Endothelial cell of umbilical vein (primary cell): ENCODE measurements around the gene SLC35G3. TPM values are rescaled to one million over a fixed set of nuclear protein-coding genes. Genes with fewer than 3 reads are reported as not detected.

Experiments
- BruUV-seq: library from RNA; stranded (reverse); fragments of 400-500 nt; replicated peaks from 2 replicates; lab custom pipeline; 2021; lab: Mats Ljungman, UMichigan
- CTCF ChIA-PET: fragments of 300-600, 350-600 bp; sonication (Branson Sonifier 250); formaldehyde crosslinking; loops from one replicate; lab custom pipeline; 2021; ENCODE audit warnings: antibody characterized with exemption, inconsistent platforms; lab: Charles Lee
- POLR2A ChIA-PET: fragments of 300-600, 350-600 bp; sonication (Branson Sonifier 250); formaldehyde crosslinking; loops from one replicate; lab custom pipeline; 2021; ENCODE audit warnings: antibody characterized with exemption, inconsistent platforms; lab: Charles Lee
- DNase-seq: peaks from one replicate; pipeline ENCODE4 v3.0.0-alpha.2; 2011; ENCODE audit warnings: low read depth, low spot score
- FAIRE-seq: peaks from 2 replicates; lab custom pipeline; 2011; peaks lifted over from hg19 to GRCh38; lab: Jason Lieb, UNC
- H2AFZ ChIP-seq: 2 replicates; pipeline ENCODE4 v1.6.0; 2012; ENCODE audit warnings: low read depth, low read length, control low read depth, inconsistent platforms
- H3K27ac ChIP-seq: 2 replicates; pipeline ENCODE4 v1.5.1; 2011; ENCODE audit warnings: low read depth, mild to moderate bottlenecking, control low read depth, low read length, moderate library complexity; ENCODE audit not compliant: insufficient read depth
- H3K27me3 ChIP-seq, 2 experiments: 2 replicates each; pipeline versions ENCODE4 v1.6.0 to v1.6.1; 2011; ENCODE audit warnings: low read length in 2 of 2, mixed read lengths in 1 of 2; ENCODE audit not compliant: control insufficient read depth in 2 of 2, insufficient read depth in 2 of 2
- H3K36me3 ChIP-seq, 2 experiments: 2 replicates in 1 of 2; 3 replicates in 1 of 2; pipeline ENCODE4 v1.5.1; 2011; ENCODE audit warnings: low read length in 2 of 2, mild to moderate bottlenecking in 1 of 2, moderate library complexity in 1 of 2; ENCODE audit not compliant: control insufficient read depth in 2 of 2, insufficient read depth in 2 of 2; ENCODE audit errors: extremely low read depth in 1 of 2
- H3K4me1 ChIP-seq: 3 replicates; pipeline ENCODE4 v1.5.1; 2011; ENCODE audit warnings: mild to moderate bottlenecking, low read length; ENCODE audit not compliant: control insufficient read depth, insufficient read depth; ENCODE audit errors: extremely low read depth
- H3K4me2 ChIP-seq: 2 replicates; pipeline ENCODE4 v1.6.1; 2011; ENCODE audit warnings: low read length, control low read depth, mixed read lengths; ENCODE audit not compliant: insufficient read depth
- H3K4me3 ChIP-seq, 3 experiments: fragments of 200-600 bp in 1 of 3; sonication (generic), shearing (Covaris generic) in 1 of 3; replicated peaks in 1 of 3; 2 replicates each; pipeline ENCODE4 v1.5.1; 2011 to 2016; ENCODE audit warnings: control low read depth in 3 of 3, low read length in 3 of 3, mild to moderate bottlenecking in 2 of 3, inconsistent platforms in 1 of 3, low read depth in 1 of 3, moderate library complexity in 1 of 3; ENCODE audit not compliant: insufficient read depth in 1 of 3
- H3K79me2 ChIP-seq: 2 replicates; pipeline ENCODE4 v1.6.0; 2012; ENCODE audit warnings: low read length, inconsistent platforms; ENCODE audit not compliant: control insufficient read depth, insufficient read depth
- H3K9ac ChIP-seq: replicated peaks from 2 replicates; pipeline ENCODE3; 2011; ENCODE audit warnings: low read length, control low read depth; ENCODE audit not compliant: insufficient read depth; ENCODE audit errors: extremely low read depth
- H3K9me1 ChIP-seq: replicated peaks from 3 replicates; pipeline ENCODE4 v1.6.0; 2011; ENCODE audit warnings: mild to moderate bottlenecking, low read length; ENCODE audit not compliant: control insufficient read depth, insufficient read depth; ENCODE audit errors: extremely low read depth
- H3K9me3 ChIP-seq: replicated peaks from 2 replicates; pipeline ENCODE4 v1.5.1; 2012; ENCODE audit warnings: low read length, inconsistent platforms; ENCODE audit not compliant: control insufficient read depth, insufficient read depth
- H4K20me1 ChIP-seq: replicated peaks from 2 replicates; pipeline ENCODE3; 2011; ENCODE audit warnings: mild to moderate bottlenecking, low read length; ENCODE audit not compliant: control insufficient read depth, insufficient read depth; ENCODE audit errors: extremely low read depth
- FOS ChIP-seq: IDR thresholded peaks from 2 replicates; pipeline ENCODE4 v1.6.1; 2011; ENCODE audit warnings: mild to moderate bottlenecking, low read length, moderate library complexity, borderline replicate concordance; ENCODE audit not compliant: insufficient read depth
- JUN ChIP-seq: IDR thresholded peaks from 2 replicates; pipeline ENCODE4 v1.6.1; 2011; ENCODE audit warnings: borderline replicate concordance, low read depth; ENCODE audit not compliant: insufficient read length, insufficient read depth
- POLR2A ChIP-seq: IDR thresholded peaks from 2 replicates; pipeline ENCODE4 v1.6.1; 2012; ENCODE audit warnings: low read depth, mild to moderate bottlenecking, control low read depth, low read length
- POLR2AphosphoS5 ChIP-seq: IDR thresholded peaks from 2 replicates; pipeline ENCODE4 v1.6.1; 2012; ENCODE audit warnings: low read depth, mild to moderate bottlenecking, control low read depth, low read length, moderate library complexity; ENCODE audit not compliant: insufficient read depth
- dilution Hi-C: fragments of 300-500 bp; cut with MboI; formaldehyde crosslinking; loops from one replicate; pipeline ENCODE4 v1.15.0; 2019; ENCODE audit warnings: low sequenced_read_pairs; ENCODE audit not compliant: extremely low pct_ligation_motif_present
- intact Hi-C: fragments of 100-400 bp; cut with micrococcal nuclease; formaldehyde crosslinking; loops from one replicate; pipeline ENCODE4 v1.10.0; 2022
- polyA plus RNA-seq, 4 experiments: library from polyadenylated mRNA; depleted of rRNA in 3 of 4; stranded (reverse) in 3 of 4; unstranded in 1 of 4; fragments of >200 nt; gene quantifications; 2 replicates each; pipeline versions ENCODE4 v1.2.1 to v1.2.3, GENCODE V29; 2011 to 2012; ENCODE audit warnings: missing spikeins in 1 of 4
- total RNA-seq: library from RNA; stranded (reverse); gene quantifications from 2 replicates; pipeline ENCODE4 v1.2.3, GENCODE V29; 2021
- TF ChIP-seq, protein P1 (sequence below): IDR thresholded peaks from 2 replicates; pipeline ENCODE4 v1.6.1; 2011; ENCODE audit not compliant: insufficient read depth, insufficient read length
- TF ChIP-seq, protein P2 (sequence below), 2 donors: IDR thresholded peaks; 1 replicate in 1 of 2; 2 replicates in 1 of 2; pipeline ENCODE4 v1.5.1; 2011; ENCODE audit warnings: low read length in 2 of 2, mild to moderate bottlenecking in 2 of 2, moderate library complexity in 2 of 2, control low read depth in 1 of 2, inconsistent platforms in 1 of 2, low read depth in 1 of 2; ENCODE audit not compliant: insufficient read depth in 1 of 2; ENCODE audit errors: extremely low read depth in 1 of 2

Gene SLC35G3
- total and polyA plus RNA-seq, 2 donors (not counting 3 experiments of a cell fraction or from before 2014, with no cell fraction given) = not detected

DNA sequence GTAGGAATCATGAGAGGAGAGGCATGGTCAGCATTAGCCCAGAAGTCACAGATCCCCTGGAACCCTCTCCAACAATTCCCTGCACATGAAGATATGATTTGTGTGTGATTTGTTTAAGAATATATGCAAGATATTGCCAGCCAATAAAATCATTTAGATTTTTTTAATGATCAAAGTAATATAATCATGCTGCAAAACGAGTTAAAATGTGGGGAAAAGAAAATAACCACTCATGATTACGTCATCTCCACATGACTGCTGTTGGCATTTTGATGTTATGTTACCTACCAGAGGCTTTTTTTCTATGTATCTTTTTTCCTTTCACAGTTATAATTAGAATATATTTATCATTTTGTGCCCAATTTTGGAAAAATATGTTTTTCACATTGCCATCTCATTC lies 22.4 kb downstream of the SLC35G3 start:
- no peak for FAIRE-seq
- intact Hi-C loops = loop anchor here (1.0 to 10.0 kb wide), 6 partner anchors 70 to 575 kb away; partner anchors contain the start of genes SLFN12 and SLFN5

More for the DNA sequence above, 22.4 kb downstream of the SLC35G3 start:
- Histone ChIP-seq H3K9ac (no peak overlapping the region), H3K9me3 (no peaks in the 10 kb centered on the region), H4K20me1 (no peaks in the 10 kb centered on the region), H2AFZ (no peak overlapping the region), H3K4me1 (no peaks in the 10 kb centered on the region), H3K27ac (no peak overlapping the region), H3K9me1 (no peaks in the 10 kb centered on the region), H3K4me2 (no peak overlapping the region), H3K27me3 (peaks cover 0 to 3% of the 10 kb centered on the region in 2 experiments), H3K4me3 (no peak overlapping the region), H3K79me2 (no peaks in the 10 kb centered on the region), H3K36me3 (no peaks in the 10 kb centered on the region)
- dilution Hi-C loops = no loop called here
- TF ChIP-seq JUN = no peak
- TF ChIP-seq, protein P1, sequence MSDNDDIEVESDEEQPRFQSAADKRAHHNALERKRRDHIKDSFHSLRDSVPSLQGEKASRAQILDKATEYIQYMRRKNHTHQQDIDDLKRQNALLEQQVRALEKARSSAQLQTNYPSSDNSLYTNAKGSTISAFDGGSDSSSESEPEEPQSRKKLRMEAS = no peak
- TF ChIP-seq FOS = no peak
- TF ChIP-seq, protein P2, sequence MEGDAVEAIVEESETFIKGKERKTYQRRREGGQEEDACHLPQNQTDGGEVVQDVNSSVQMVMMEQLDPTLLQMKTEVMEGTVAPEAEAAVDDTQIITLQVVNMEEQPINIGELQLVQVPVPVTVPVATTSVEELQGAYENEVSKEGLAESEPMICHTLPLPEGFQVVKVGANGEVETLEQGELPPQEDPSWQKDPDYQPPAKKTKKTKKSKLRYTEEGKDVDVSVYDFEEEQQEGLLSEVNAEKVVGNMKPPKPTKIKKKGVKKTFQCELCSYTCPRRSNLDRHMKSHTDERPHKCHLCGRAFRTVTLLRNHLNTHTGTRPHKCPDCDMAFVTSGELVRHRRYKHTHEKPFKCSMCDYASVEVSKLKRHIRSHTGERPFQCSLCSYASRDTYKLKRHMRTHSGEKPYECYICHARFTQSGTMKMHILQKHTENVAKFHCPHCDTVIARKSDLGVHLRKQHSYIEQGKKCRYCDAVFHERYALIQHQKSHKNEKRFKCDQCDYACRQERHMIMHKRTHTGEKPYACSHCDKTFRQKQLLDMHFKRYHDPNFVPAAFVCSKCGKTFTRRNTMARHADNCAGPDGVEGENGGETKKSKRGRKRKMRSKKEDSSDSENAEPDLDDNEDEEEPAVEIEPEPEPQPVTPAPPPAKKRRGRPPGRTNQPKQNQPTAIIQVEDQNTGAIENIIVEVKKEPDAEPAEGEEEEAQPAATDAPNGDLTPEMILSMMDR (IDR thresholded peaks at IDR 0.05; ENCODE audit: extremely low read depth in 1 of 2, insufficient read depth in 1 of 2, low read depth in 1 of 2, low read length in 2 of 2) = no peak
- no peak for TF ChIP-seq POLR2AphosphoS5
- TF ChIP-seq POLR2A = no peak
- DNase-seq = no peak
- ChIA-PET POLR2A (no interaction called here), CTCF (interaction anchor here (0.6 to 5.9 kb wide), 5 partner anchors 29 to 575 kb away, joined by 3 to 186 read pairs (median 6); partner anchors contain the start of genes SLFN12L and SLFN5)
- no TSS peak for BruUV-seq
